Progenitor cell of endocrine pancreas (in vitro differentiated cells): ENCODE results near the gene ADARB1. TPM values are rescaled to one million over a fixed set of nuclear protein-coding genes. Genes with fewer than 3 reads are reported as not detected.

Experiments
- DNase-seq: peaks from one replicate; pipeline ENCODE4 v3.0.0; 2021; ENCODE audit warnings: low spot score; ENCODE audit not compliant: unreplicated experiment
- H3K27ac Mint-ChIP-seq: 2 replicates; pipeline ENCODE4 v1.8.0; 2021; ENCODE audit warnings: mild to moderate bottlenecking, moderate library complexity, mixed read lengths
- H3K27me3 Mint-ChIP-seq: 2 replicates; pipeline ENCODE4 v1.8.0; 2021; ENCODE audit warnings: mixed read lengths
- H3K36me3 Mint-ChIP-seq: 2 replicates; pipeline ENCODE4 v1.8.0; 2022; ENCODE audit warnings: mixed read lengths; ENCODE audit not compliant: insufficient read depth
- H3K4me1 Mint-ChIP-seq: 2 replicates; pipeline ENCODE4 v1.8.0; 2021; ENCODE audit warnings: low read depth, mixed read lengths
- H3K4me3 Mint-ChIP-seq: 2 replicates; pipeline ENCODE4 v1.8.0; 2021; ENCODE audit warnings: low read depth, mild to moderate bottlenecking, moderate library complexity, mixed read lengths
- H3K9me3 Mint-ChIP-seq: 2 replicates; pipeline ENCODE4 v1.8.0; 2021; ENCODE audit warnings: low read depth, mixed read lengths
- CTCF ChIP-seq: fragments of 200-600 bp; sonication (generic); IDR thresholded peaks from one replicate; pipeline ENCODE4 v1.5.0; 2021; ENCODE audit warnings: antibody characterized with exemption, mild to moderate bottlenecking; ENCODE audit not compliant: unreplicated experiment
- total RNA-seq: library from RNA; stranded (reverse); gene quantifications from 2 replicates; pipeline ENCODE4 v1.2.1, GENCODE V29; 2021

ADARB1 gene
- total RNA-seq, 1 donor from 2014 or later, result 19.1 TPM

- H3K27me3 Mint-ChIP-seq, result peaks cover 31% of the 10 kb centered on the region
- no peak overlapping the region for H3K4me3 Mint-ChIP-seq
- H3K9me3 Mint-ChIP-seq, result peaks cover 2% of the 10 kb centered on the region
- DNase-seq, result no peak
- no peaks in the 10 kb centered on the region for H3K36me3 Mint-ChIP-seq
- no peak overlapping the region for H3K27ac Mint-ChIP-seq
- no peak for TF ChIP-seq CTCF
- H3K4me1 Mint-ChIP-seq, result peaks cover 14% of the 10 kb centered on the region
These were observed 45.0 kb upstream of the ADARB1 start for GRCh38 chr21:45029298-45029947.

GRCh38 chr21:45029948-45030681 lies 44.3 kb upstream of the ADARB1 start:
- H3K27me3 Mint-ChIP-seq, result peaks cover 31% of the 10 kb centered on the region
- H3K27ac Mint-ChIP-seq, result no peak overlapping the region
- TF ChIP-seq CTCF, result no peak
- no peaks in the 10 kb centered on the region for H3K36me3 Mint-ChIP-seq
- no peak overlapping the region for H3K4me3 Mint-ChIP-seq
- peaks cover 14% of the 10 kb centered on the region for H3K4me1 Mint-ChIP-seq
- H3K9me3 Mint-ChIP-seq, result no peaks in the 10 kb centered on the region
- DNase-seq, result no peak

GRCh38 chr21:45030682-45031570 lies 43.5 kb upstream of the ADARB1 start:
- DNase-seq, result no peak
- TF ChIP-seq CTCF, result no peak
- Mint-ChIP-seq H3K27ac (peak overlapping the region; percentile 52), H3K4me3 (no peak overlapping the region), H3K9me3 (peaks cover 4% of the 10 kb centered on the region), H3K27me3 (peaks cover 31% of the 10 kb centered on the region), H3K4me1 (peaks cover 16% of the 10 kb centered on the region), H3K36me3 (peaks cover 2% of the 10 kb centered on the region)

GRCh38 chr21:45031571-45032191 lies 42.7 kb upstream of the ADARB1 start:
- no peak overlapping the region for H3K4me3 Mint-ChIP-seq
- peaks cover 2% of the 10 kb centered on the region for H3K36me3 Mint-ChIP-seq
- peaks cover 29% of the 10 kb centered on the region for H3K27me3 Mint-ChIP-seq
- peaks cover 4% of the 10 kb centered on the region for H3K9me3 Mint-ChIP-seq
- H3K27ac Mint-ChIP-seq, result no peak overlapping the region
- TF ChIP-seq CTCF, result no peak
- H3K4me1 Mint-ChIP-seq, result peaks cover 16% of the 10 kb centered on the region
- DNase-seq, result no peak

- no peak overlapping the region for H3K4me3 Mint-ChIP-seq
- TF ChIP-seq CTCF, result no peak
- no peak overlapping the region for H3K27ac Mint-ChIP-seq
- H3K4me1 Mint-ChIP-seq, result peaks cover 14% of the 10 kb centered on the region
- DNase-seq, result no peak
- H3K36me3 Mint-ChIP-seq, result peaks cover 2% of the 10 kb centered on the region
- H3K9me3 Mint-ChIP-seq, result peaks cover 4% of the 10 kb centered on the region
- peaks cover 24% of the 10 kb centered on the region for H3K27me3 Mint-ChIP-seq
These were observed 42.0 kb upstream of the ADARB1 start for GRCh38 chr21:45032332-45032731.
